IPS-15b (cell line): ENCODE data around the gene MRPS17.
"Not testable (repeated sequence)": the region's sequence is repeated elsewhere in the genome, so short reads cannot be mapped to it uniquely, and the experiment has no call there.

Source experiments
- H3K27me3 ChIP-seq: one replicate; pipeline ENCODE4 v1.6.1; 2013; ENCODE audit warnings: low read length; ENCODE audit not compliant: control insufficient read depth, insufficient read depth
- H3K36me3 ChIP-seq: one replicate; pipeline ENCODE4 v1.6.1; 2013; ENCODE audit warnings: low read length; ENCODE audit not compliant: control insufficient read depth, insufficient read depth
- H3K4me1 ChIP-seq: one replicate; pipeline ENCODE4 v1.6.1; 2013; ENCODE audit warnings: mild to moderate bottlenecking, low read length; ENCODE audit not compliant: control insufficient read depth, insufficient read depth
- H3K4me3 ChIP-seq: one replicate; pipeline ENCODE4 v1.5.1; 2013; ENCODE audit warnings: low read depth, low read length
- H3K9ac ChIP-seq: one replicate; pipeline ENCODE4 v1.6.1; 2013; ENCODE audit warnings: low read depth, mild to moderate bottlenecking, low read length
- H3K9me3 ChIP-seq: one replicate; pipeline ENCODE4 v1.6.1; 2013; ENCODE audit warnings: mild to moderate bottlenecking, low read length; ENCODE audit not compliant: control insufficient read depth, insufficient read depth

Gene MRPS17

GRCh38 chr7:55951637-55952351, at the start of gene MRPS17:
Gene MRPS17 (plus strand): TSS chr7:55951877. CDS start chr7:55953196, 1,319 bp downstream.
- no peaks in the 10 kb centered on the region for H3K36me3 ChIP-seq
- peak within 1 kb of the TSS; percentile 99 for H3K4me3 ChIP-seq
- no peaks in the 10 kb centered on the region for H3K27me3 ChIP-seq
- H3K9ac ChIP-seq, result peak within 1 kb of the TSS; percentile 98
- no peaks in the 10 kb centered on the region for H3K4me1 ChIP-seq
- H3K9me3 ChIP-seq, result no peaks in the 10 kb centered on the region

- H3K9ac ChIP-seq, result no peak overlapping the region
- H3K27me3 ChIP-seq, result no peaks in the 10 kb centered on the region
- H3K9me3 ChIP-seq, result no peaks in the 10 kb centered on the region
- H3K4me3 ChIP-seq, result no peak overlapping the region
- H3K4me1 ChIP-seq, result peaks cover 7% of the 10 kb centered on the region
- no peaks in the 10 kb centered on the region for H3K36me3 ChIP-seq
These were observed 47.5 kb upstream of the MRPS17 start for GRCh38 chr7:55903985-55904759.

DNA sequence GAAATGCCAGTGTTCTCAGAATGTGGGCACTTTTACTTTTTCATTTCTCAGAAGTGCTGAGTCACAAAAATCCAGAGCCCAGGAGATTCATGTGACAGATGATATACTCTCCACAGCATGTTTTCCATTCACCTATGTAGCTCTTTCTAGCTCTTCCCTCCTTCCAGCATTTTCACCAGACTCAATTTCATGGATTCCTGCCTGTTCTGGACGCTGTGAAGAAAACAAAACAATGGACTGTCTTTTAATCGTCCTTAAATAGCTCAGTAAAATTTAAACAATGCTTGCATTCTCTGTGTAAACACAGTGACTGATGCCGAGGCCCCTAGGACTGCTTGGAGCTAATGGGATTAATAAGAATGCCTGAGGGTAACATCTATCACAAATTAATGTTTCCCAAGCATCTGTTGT, 38.9 kb upstream of the MRPS17 start:
- Histone ChIP-seq H3K9me3 (no peaks in the 10 kb centered on the region), H3K9ac (no peak overlapping the region), H3K4me1 (no peaks in the 10 kb centered on the region), H3K36me3 (no peaks in the 10 kb centered on the region), H3K27me3 (no peaks in the 10 kb centered on the region), H3K4me3 (no peak overlapping the region)

GRCh38 chr7:55917771-55918170, 33.9 kb upstream of the MRPS17 start:
- no peaks in the 10 kb centered on the region for H3K36me3 ChIP-seq
- no peaks in the 10 kb centered on the region for H3K27me3 ChIP-seq
- no peak overlapping the region for H3K4me3 ChIP-seq
- H3K9ac ChIP-seq, result no peak overlapping the region
- no peaks in the 10 kb centered on the region for H3K4me1 ChIP-seq
- no peaks in the 10 kb centered on the region for H3K9me3 ChIP-seq

DNA sequence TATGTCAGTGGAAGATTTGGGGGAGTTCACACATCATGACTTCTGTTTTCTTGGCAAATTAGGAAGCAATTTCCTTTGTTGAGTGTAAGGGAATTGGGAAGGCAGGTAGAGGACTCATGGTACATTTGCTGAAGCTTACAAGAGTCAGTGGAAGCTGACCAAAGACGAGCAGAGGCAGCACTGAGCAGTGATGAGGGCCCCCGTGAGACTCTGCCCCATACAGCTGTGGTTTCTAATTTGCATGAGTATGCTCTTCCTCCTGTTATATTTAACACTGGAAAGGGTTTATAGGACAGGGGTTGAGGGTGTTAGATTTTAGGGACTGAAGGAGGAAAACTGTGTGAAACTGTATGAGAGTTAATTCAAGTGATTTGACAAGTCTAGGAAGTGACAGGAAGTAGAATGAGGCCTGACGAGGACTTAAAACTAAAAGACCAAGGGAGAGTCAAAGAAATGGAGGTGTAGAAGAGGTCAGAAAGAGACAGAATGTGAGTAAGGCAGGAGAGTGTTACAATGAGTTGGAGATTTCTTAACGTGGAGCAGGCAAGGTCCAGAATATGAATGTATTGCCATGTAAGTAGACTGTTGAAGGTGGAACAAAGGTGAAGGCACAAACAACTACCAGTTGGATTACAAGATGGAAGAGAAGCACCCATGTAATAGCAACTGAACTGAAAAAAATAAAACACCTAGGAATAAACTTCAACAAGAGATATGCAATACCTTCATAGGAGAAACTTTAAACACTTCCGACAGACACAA, 23.5 kb upstream of the MRPS17 start:
- no peaks in the 10 kb centered on the region for H3K36me3 ChIP-seq
- H3K27me3 ChIP-seq, result no peaks in the 10 kb centered on the region
- no peak overlapping the region for H3K9ac ChIP-seq
- no peak overlapping the region for H3K4me3 ChIP-seq
- no peaks in the 10 kb centered on the region for H3K4me1 ChIP-seq
- no peaks in the 10 kb centered on the region for H3K9me3 ChIP-seq

- peaks cover 3% of the 10 kb centered on the region for H3K9me3 ChIP-seq
These were observed 20.1 kb upstream of the MRPS17 start for GRCh38 chr7:55931421-55932151.

GRCh38 chr7:55939514-55940123, 12.1 kb upstream of the MRPS17 start:
- H3K9me3 ChIP-seq, result peaks cover 6% of the 10 kb centered on the region
- no peaks in the 10 kb centered on the region for H3K27me3 ChIP-seq
- H3K9ac ChIP-seq, result no peak overlapping the region
- no peaks in the 10 kb centered on the region for H3K36me3 ChIP-seq
- no peaks in the 10 kb centered on the region for H3K4me1 ChIP-seq
- H3K4me3 ChIP-seq, result no peak overlapping the region

More at GRCh38 chr7:55931421-55932151, 20.1 kb upstream of the MRPS17 start:
- Histone ChIP-seq H3K4me1 (no peaks in the 10 kb centered on the region), H3K36me3 (no peaks in the 10 kb centered on the region), H3K4me3 (no peak overlapping the region), H3K9ac (no peak overlapping the region), H3K27me3 (no peaks in the 10 kb centered on the region)

DNA sequence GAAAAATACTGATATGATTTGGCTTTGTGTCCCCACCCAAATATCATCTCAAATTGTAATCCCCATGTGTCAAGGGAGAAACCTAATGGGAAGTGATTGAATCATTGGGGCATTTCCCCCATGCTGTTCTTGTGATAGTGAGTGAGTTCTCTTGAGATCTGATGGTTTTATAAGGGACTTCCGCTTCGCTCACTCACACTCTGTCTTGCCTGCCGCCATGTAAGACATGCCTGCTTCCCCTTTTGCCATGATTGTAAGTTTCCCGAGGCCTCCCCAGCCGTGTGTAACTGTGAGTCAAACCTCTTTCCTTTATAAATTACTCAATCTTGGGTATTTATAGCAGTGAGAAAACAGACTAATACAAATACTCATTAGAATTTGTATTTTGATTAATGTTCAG, 5.1 kb upstream of the MRPS17 start:
- Histone ChIP-seq H3K9me3 (no peaks in the 10 kb centered on the region), H3K36me3 (no peaks in the 10 kb centered on the region), H3K4me1 (no peaks in the 10 kb centered on the region), H3K4me3 (no peak overlapping the region), H3K9ac (no peak overlapping the region), H3K27me3 (no peaks in the 10 kb centered on the region)

GRCh38 chr7:55952352-55952671, 635 bp downstream of the MRPS17 start:
- not testable (repeated sequence) for H3K27me3 ChIP-seq, H3K36me3 ChIP-seq, H3K4me1 ChIP-seq, H3K9me3 ChIP-seq
- peak overlapping the region; percentile 98 for H3K9ac ChIP-seq
- H3K4me3 ChIP-seq, result peak overlapping the region; percentile 99

DNA sequence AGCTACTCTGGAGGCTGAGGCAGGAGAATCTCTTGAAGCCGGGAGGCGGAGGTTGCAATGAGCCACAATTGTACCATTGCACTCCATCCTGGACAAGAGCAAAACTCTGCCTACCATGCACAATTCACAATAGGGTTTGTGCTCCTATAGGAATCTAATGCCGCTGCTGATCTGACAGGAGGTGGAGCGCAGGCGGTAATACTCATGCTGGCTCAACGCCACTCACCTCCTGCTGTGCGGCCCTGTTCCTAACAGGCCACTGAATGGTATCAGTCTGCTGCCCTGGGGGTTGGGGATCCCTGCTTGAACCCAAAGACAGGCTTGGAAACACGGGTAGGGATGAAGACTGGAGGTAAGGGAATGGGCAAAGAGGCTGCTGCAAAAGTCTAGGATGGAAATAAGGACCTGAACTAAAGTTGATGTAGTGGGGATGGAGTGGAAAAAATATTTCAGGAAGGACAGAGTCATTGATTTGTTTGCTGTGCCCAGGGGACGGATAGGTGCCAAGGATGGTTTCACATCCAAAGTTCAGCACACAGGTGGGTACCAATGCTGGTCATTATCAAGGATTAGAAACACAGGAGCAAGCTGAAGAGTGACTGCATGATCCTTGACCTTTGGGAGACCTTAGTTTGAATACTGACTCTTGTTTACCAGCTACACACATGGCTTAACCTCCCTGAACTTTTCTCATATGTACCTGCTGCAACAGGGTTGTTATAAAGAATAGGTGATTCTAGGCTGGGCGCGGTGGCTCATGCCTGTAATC, 2.2 kb downstream of the MRPS17 start:
- H3K4me1 ChIP-seq, result no peaks in the 10 kb centered on the region
- H3K9ac ChIP-seq, result no peak overlapping the region
- H3K27me3 ChIP-seq, result no peaks in the 10 kb centered on the region
- no peaks in the 10 kb centered on the region for H3K36me3 ChIP-seq
- no peaks in the 10 kb centered on the region for H3K9me3 ChIP-seq
- no peak overlapping the region for H3K4me3 ChIP-seq
